Smooth muscle cell (in vitro differentiated cells): Measurements from ENCODE around the gene SLC25A11. TPM values are rescaled to one million over a fixed set of nuclear protein-coding genes. Genes with fewer than 3 reads are reported as not detected.

Experiments
- DNase-seq: peaks from one replicate; lab custom pipeline; 2025; ENCODE audit not compliant: unreplicated experiment; lab: John Stamatoyannopoulos, UW
- H2AFZ ChIP-seq: fragments of 200-600 bp; sonication (generic); 2 replicates; pipeline ENCODE4 v1.6.0; 2016; ENCODE audit warnings: antibody characterized with exemption, low read depth, mild to moderate bottlenecking
- H3F3A ChIP-seq: fragments of 200-600 bp; sonication (generic); 2 replicates; pipeline ENCODE4 v1.6.0; 2017; ENCODE audit warnings: antibody characterized with exemption, low read depth
- H3K27ac ChIP-seq: fragments of 200-600 bp; sonication (generic); 2 replicates; pipeline ENCODE4 v1.5.1; 2016; ENCODE audit warnings: low read depth, mild to moderate bottlenecking
- H3K27me3 ChIP-seq: fragments of 200-600 bp; sonication (generic); 2 replicates; pipeline ENCODE4 v1.6.1; 2016; ENCODE audit warnings: low read depth, mild to moderate bottlenecking
- H3K36me3 ChIP-seq: fragments of 200-600 bp; sonication (generic); 2 replicates; pipeline ENCODE4 v1.5.1; 2016; ENCODE audit warnings: low read depth
- H3K4me1 ChIP-seq: fragments of 200-600 bp; sonication (generic); 2 replicates; pipeline ENCODE4 v1.5.1; 2016; ENCODE audit warnings: low read depth
- H3K4me2 ChIP-seq: fragments of 200-600 bp; sonication (generic); 2 replicates; pipeline ENCODE4 v1.6.0; 2016; ENCODE audit warnings: mild to moderate bottlenecking
- H3K4me3 ChIP-seq: fragments of 200-600 bp; sonication (generic); 2 replicates; pipeline ENCODE4 v1.5.1; 2016; ENCODE audit warnings: mild to moderate bottlenecking
- H3K79me2 ChIP-seq: fragments of 200-600 bp; sonication (generic); 2 replicates; pipeline ENCODE4 v1.6.0; 2016; ENCODE audit warnings: low read depth, mild to moderate bottlenecking
- H3K9ac ChIP-seq: fragments of 200-600 bp; sonication (generic); 2 replicates; pipeline ENCODE4 v1.6.0; 2016; ENCODE audit warnings: low read depth
- H3K9me3 ChIP-seq: fragments of 200-600 bp; sonication (generic); replicated peaks from 2 replicates; pipeline ENCODE4 v1.5.1; 2016; ENCODE audit warnings: low read depth
- H4K20me1 ChIP-seq: fragments of 200-600 bp; sonication (generic); 2 replicates; pipeline ENCODE4 v1.6.0; 2016; ENCODE audit warnings: low read depth
- WGBS: methylation state at CpG from one replicate; pipeline ENCODE4 v1.1.7; 2016; ENCODE audit warnings: low lambda C conversion rate; 5-methylcytosine and 5-hydroxymethylcytosine counted together
- polyA plus RNA-seq: library from polyadenylated mRNA; unstranded; fragments of >200 nt; fragmentation: Nextera tagmentation; extraction: Ambion mirVana; gene quantifications from 2 replicates; pipeline ENCODE4 v1.2.1, GENCODE V29; 2016
- total RNA-seq: library from RNA; depleted of rRNA; stranded (reverse); fragments of >200 nt; gene quantifications from 2 replicates; pipeline ENCODE4 v1.2.3, GENCODE V29; 2014
- TF ChIP-seq, protein P1 (sequence below): fragments of 200-600 bp; sonication (generic); IDR thresholded peaks from 2 replicates; pipeline ENCODE4 v1.5.1; 2017; ENCODE audit warnings: borderline replicate concordance, mild to moderate bottlenecking, antibody characterized with exemption; ENCODE audit not compliant: insufficient read depth, poor library complexity, severe bottlenecking

The SLC25A11 gene
- total and polyA plus RNA-seq, 2 experiments from 2014 or later: 29.9 to 67.5 TPM

GRCh38 chr17:4942760-4943508 lies 3.1 kb upstream of the SLC25A11 start:
- WGBS: 83% methylated on average over 13 of the region's 13 CpGs
- H3K27ac ChIP-seq: peak overlapping the region; percentile 96
- no peak for DNase-seq
- no peak overlapping the region for H2AFZ ChIP-seq
- TF ChIP-seq, protein P1, sequence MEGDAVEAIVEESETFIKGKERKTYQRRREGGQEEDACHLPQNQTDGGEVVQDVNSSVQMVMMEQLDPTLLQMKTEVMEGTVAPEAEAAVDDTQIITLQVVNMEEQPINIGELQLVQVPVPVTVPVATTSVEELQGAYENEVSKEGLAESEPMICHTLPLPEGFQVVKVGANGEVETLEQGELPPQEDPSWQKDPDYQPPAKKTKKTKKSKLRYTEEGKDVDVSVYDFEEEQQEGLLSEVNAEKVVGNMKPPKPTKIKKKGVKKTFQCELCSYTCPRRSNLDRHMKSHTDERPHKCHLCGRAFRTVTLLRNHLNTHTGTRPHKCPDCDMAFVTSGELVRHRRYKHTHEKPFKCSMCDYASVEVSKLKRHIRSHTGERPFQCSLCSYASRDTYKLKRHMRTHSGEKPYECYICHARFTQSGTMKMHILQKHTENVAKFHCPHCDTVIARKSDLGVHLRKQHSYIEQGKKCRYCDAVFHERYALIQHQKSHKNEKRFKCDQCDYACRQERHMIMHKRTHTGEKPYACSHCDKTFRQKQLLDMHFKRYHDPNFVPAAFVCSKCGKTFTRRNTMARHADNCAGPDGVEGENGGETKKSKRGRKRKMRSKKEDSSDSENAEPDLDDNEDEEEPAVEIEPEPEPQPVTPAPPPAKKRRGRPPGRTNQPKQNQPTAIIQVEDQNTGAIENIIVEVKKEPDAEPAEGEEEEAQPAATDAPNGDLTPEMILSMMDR: no peak
- no peak overlapping the region for H3K4me3 ChIP-seq
- H4K20me1 ChIP-seq: peaks cover 40% of the 10 kb centered on the region
- H3K27me3 ChIP-seq: no peaks in the 10 kb centered on the region
- H3K36me3 ChIP-seq: no peaks in the 10 kb centered on the region
- H3K4me2 ChIP-seq: no peak overlapping the region
- H3K4me1 ChIP-seq: peaks cover 25% of the 10 kb centered on the region
- no peak overlapping the region for H3K9ac ChIP-seq
- no peaks in the 10 kb centered on the region for H3K9me3 ChIP-seq
- peaks cover 40% of the 10 kb centered on the region for H3F3A ChIP-seq
- peaks cover 75% of the 10 kb centered on the region for H3K79me2 ChIP-seq

DNA sequence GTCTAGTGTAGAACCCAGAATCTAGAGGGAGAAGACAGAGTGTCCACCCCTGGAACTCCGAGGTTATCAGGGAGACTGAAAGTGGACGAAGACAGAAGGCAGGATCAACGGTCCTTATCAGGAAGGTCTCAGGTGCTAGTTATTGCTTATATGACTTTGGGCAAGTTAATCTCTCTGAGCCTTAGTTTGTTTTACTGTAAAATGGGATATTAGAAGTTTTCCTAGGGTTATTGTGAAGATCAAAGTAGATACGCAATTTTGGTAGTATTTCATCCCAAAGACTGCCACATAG lies 1.4 kb upstream of the SLC25A11 start:
- Histone ChIP-seq H3K4me1 (peaks cover 16% of the 10 kb centered on the region), H3F3A (peaks cover 29% of the 10 kb centered on the region), H2AFZ (no peak overlapping the region), H3K4me2 (peak overlapping the region; percentile 95), H3K9me3 (no peaks in the 10 kb centered on the region), H3K36me3 (no peaks in the 10 kb centered on the region), H3K27me3 (no peaks in the 10 kb centered on the region), H3K9ac (peak overlapping the region; percentile 95), H3K27ac (peak overlapping the region; percentile 92), H4K20me1 (peaks cover 26% of the 10 kb centered on the region), H3K4me3 (peak overlapping the region; percentile 77), H3K79me2 (peaks cover 58% of the 10 kb centered on the region)
- 81% methylated on average over 4 of the region's 4 CpGs for WGBS
- TF ChIP-seq, protein P1: no peak
- DNase-seq: no peak

GRCh38 chr17:4940555-4941318 lies 891 bp upstream of the SLC25A11 start:
- H3K27ac ChIP-seq: peak overlapping the region; percentile 92
- peaks cover 20% of the 10 kb centered on the region for H4K20me1 ChIP-seq
- H3K27me3 ChIP-seq: no peaks in the 10 kb centered on the region
- H3K4me3 ChIP-seq: peak overlapping the region; percentile 77
- 3% methylated on average over 27 of the region's 29 CpGs for WGBS
- H3K9me3 ChIP-seq: no peaks in the 10 kb centered on the region
- H3K79me2 ChIP-seq: peaks cover 53% of the 10 kb centered on the region
- no peaks in the 10 kb centered on the region for H3K36me3 ChIP-seq
- TF ChIP-seq, protein P1: no peak
- peak overlapping the region; percentile 95 for H3K9ac ChIP-seq
- DNase-seq: no peak
- peak overlapping the region; percentile 71 for H2AFZ ChIP-seq
- H3K4me1 ChIP-seq: peaks cover 12% of the 10 kb centered on the region
- H3K4me2 ChIP-seq: peak overlapping the region; percentile 95
- peaks cover 25% of the 10 kb centered on the region for H3F3A ChIP-seq
